Renal cortex interstitium (tissue), 11 donors: Measurements from ENCODE around the gene LHFPL5. TPM values are rescaled to one million over a fixed set of nuclear protein-coding genes. Genes with fewer than 3 reads are reported as not detected.

Source experiments
- DNase-seq, 11 donors: peaks; one replicate each; pipeline ENCODE4 v3.0.0-alpha.2; 2013; ENCODE audit warnings: low read depth in 9 of 11, low spot score in 4 of 11; ENCODE audit errors: extremely low read depth in 1 of 11
- polyA plus RNA-seq, 3 donors: library from polyadenylated mRNA; unstranded; fragments of 120-200 nt; gene quantifications; one replicate each; pipeline ENCODE4 v1.2.1, GENCODE V29; 2013; ENCODE audit not compliant: insufficient read length in 3 of 3

The LHFPL5 gene
- polyA plus RNA-seq, 3 donors = 0.12 to 0.32 TPM; not detected in 1

DNA sequence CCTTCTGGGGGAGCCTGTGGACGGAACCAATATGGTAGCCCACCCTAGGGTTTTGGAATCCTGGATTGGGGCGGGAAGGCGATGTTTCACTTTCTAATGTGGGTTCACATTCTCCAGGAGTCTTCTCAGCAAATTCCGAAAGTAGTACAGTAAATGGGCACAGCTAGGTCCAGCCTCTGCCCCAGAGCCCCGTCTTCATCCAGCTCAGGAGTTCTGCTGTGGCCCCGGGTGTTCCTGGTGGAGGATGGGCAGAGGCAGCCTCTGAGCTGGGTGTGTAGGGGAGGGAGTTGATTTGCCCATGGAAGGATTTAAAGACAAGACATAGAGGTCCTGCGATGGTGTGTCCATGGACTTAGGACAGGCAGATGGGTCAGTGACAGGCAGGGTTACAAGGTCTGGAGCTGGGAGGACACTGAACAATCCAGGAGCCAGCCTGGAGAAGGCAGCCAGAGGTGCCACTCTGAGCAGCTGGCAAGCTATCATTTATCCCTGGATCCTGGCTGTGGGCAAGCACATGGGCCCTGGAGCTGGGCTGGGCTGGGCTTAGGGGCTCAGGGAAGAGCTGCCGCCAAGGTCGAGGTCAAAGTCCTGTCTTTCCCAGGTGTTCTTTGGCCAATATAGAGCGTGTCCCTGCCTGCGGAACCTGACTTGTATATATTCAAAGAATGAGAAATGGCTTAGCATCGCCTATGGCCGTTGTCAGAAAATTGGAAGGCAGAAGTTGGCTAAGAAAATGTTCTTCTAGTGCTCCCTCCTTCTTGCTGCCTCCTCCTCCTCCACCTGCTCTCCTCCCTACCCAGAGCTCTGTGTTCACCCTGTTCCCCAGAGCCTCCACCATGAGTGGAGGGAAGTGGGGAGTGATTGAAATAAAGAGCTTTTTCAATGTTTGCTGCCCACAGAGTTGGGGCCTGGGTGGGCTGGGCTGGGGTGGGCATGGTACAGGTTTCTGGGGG lies 17.6 kb upstream of the LHFPL5 start:
- no peak for DNase-seq

DNA sequence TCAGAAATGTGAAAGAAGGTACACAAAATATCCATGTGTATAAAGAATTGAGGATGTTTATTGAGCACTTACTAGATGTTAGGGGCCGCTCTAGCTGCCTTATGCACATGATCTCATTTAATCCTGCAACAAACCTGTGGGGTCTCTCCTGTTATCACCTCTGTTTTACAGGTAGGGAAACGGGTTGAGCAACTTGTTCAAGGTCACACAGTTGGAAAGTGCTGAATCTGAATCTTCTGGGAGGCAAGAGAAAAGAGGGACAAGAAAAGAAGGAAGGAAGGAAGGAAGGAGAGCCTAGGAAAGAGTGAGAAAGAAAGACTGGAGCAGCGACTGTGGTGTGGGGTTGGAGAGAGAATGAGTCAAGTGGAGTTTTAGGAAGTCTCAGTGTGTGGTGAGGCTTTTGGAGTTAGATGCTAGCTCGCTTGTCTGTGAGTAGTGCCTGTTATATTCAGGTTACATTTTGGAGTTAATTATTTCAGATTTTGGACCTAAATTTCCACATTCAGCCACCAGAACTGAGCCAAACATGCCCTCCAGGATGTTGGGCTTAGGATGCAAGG lies 16.6 kb upstream of the LHFPL5 start:
- DNase-seq = no peak

DNA sequence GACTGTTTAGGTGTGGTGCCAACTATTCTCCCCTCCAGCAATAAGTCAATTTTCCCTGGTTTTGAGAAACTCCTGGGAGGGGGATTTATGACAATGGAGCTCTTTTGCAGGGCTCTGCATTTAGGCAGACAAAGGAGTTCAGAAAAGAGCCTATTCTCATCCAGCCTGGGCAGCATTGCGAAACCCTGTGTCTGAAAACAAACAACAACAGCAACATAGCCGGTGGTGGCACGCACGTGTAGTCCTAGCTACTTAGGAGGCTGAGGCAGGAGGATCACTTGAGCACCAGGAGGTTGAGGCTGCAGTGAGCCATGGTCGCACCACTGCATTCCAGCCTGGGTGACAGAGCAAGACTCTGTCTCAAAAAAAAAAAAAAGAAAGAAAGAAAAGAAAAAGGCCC lies 14.5 kb upstream of the LHFPL5 start:
- no peak for DNase-seq

DNA sequence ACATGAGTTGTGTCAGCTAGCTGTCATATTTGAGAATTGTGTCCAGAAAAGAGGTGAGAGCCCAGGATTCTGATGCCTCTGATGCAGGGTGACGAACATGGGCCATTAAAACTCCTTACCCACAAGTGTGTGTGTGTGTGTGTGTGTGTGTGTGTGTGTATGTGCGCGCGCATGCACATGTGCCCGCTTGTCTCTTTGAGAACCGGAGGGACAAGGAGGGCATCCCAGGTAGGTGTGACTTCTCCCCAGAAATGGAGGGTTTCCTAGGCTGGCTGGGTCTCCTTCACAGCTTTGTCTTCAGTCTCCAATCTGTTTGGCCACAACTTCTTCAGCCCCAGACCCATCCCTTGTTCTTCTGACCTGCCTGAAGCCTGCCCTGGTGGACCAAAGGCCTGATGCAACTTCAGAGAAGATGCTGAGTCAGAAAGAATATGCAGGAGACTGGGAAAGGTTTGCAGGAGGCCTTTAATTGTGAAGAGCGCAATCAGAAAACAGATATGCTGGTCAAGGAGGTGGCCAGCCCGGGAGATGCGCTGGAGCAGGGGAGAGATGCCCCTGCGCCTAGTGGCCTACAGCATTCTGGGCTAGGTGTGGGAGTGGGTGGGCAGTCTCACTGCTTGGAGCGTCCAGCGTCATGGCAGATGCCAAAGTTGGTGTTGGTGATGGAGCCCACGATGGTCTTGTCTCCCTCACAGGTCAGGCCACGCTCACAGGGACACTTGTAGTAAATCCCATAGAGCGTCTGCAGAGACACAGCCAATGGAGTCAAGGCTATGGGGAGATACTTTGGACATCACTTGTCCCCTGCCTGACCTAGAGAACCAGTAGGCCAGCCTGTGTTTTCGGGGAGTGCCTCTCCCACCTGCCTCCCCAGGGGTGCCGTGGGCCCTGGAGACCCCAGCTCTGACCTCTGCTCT lies 10.4 kb upstream of the LHFPL5 start:
- DNase-seq = no peak

DNA sequence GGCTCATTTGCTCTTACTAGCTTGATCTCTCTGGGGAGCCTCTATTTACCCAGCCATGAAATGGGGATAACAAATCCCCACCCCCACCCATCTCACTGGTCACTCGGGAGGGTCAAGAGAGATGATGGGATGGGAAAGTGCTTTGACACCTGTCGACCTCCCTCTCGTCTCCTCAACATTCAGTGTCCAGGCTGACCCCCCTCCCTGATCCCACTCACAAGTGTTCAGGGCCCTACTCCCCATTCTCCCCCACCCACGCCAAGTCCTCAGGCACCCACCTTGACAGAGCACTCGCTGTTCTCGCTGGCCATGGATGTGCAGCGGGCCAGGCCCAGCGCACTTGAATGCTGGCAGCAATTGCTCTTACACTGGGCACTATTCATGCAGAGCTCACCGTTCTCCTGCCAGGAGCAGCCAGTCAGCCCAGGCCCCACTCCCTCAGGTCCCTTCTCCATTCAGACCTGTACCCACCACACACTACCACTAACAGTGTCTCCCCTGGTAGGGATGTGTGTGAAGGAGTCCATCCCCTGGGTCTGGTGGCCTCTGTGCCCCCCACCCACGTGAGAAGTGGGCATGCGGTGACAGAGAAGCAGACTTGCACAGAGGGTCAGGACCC lies 9.6 kb upstream of the LHFPL5 start:
- no peak for DNase-seq

DNA sequence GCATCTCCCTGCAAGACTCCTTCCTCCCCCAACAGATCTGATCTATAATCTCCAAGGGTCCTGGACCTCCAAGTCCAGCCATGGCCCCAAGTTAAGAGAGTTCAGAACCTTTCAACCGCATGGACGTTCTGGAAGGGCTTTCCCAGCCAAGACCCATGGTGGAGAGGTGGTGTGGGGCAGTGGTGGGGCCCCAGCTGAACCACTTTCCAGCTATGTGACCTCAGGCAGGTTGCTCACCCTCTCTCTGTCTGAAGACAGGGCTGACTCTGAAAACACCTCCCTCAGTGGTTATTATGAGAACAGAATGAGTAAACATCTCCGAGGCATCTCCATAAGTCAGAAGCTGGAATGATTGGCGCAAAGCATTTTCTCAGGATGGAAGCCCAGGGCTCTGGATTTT lies 8.9 kb upstream of the LHFPL5 start:
- no peak for DNase-seq

DNA sequence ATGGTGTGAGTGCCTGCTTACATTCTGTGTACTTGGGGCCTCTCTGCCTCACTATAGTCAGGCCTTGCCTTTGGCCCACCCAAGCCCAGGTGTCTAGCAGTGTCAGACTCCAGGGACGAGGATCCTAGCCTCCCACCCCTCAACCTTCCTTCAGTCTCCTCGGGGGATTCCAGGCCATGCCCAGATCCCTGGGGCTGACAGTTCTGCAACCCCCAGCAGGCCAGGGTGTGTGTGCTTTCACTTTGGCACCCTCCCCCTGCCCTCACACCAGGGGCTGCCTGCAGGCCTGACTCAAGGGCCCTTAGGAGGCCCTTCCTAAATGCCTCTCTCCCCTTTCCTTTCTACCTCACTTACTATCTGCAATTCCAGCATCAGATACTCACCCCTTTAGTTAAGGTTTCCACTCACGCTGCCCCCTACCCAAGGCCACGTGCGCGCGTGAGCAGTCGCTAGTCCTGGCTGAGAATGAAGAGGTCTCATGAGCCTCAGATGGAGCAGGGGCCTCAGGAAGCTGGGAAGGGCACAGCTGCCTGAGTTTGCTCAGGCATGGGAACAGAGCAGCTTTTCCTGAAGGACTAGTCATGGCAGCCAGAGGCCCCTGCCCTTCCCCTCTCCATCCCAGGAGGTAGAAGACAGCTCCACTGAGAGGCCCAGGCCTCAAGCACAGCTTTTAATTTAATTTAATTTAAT lies 7.2 kb upstream of the LHFPL5 start:
- no peak for DNase-seq

DNA sequence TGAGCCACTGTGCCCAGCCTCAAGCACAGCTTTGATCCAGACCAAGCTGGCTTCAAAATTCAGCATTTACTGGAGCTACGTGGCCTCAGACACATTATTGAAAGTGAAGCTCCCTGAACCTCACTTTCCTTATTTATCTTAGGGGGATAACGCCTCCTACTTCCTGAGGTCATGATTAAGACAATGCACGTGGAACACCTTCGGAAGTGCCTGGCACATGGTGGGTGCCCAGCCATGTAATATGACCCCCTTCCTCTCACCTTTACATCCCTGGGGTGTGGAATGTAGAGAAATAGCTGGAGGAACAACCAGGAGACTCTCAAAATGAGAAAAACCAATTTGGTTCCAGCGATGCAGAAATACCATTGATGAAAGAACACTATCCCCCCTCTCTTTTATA lies 6.4 kb upstream of the LHFPL5 start:
- no peak for DNase-seq

DNA sequence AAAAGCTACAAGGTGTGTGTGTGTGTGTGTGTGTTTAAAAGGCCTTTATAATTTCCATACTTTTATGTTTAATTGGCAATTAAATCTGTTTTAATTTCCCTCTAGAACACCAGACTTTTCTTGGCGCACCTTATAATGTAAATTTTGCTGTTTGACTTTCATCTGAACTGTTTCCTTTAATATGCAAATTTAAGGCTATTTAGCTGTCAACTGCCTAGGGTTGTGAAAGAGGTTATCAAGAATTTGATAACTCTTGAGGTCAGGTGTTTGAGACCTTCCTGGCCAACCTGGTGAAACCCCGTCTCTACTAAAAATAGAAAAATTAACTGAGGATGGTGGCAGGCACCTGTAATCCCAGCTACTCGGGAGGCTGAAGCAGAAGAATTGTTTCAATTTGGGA lies 4.0 kb upstream of the LHFPL5 start:
- DNase-seq = no peak

DNA sequence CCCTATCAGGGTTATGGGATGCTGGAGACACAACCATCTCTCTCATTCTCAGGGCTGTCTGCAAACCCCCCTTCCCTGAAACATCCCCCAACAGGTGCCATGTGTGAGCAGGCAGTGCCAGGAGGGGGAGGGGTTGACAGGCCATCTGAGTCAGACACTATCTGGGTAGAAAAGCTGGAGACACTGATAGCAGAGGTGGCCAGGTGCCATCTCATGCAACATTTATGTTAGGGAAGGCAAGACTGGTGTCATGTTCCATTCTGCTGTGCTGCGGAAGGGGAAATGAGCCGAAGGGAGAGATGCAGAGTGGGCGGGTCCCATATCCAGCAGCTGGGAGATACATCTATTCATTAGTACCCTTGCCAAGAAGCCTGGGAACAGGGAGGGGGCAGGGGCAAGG lies 3.5 kb downstream of the LHFPL5 start:
- no peak for DNase-seq

DNA sequence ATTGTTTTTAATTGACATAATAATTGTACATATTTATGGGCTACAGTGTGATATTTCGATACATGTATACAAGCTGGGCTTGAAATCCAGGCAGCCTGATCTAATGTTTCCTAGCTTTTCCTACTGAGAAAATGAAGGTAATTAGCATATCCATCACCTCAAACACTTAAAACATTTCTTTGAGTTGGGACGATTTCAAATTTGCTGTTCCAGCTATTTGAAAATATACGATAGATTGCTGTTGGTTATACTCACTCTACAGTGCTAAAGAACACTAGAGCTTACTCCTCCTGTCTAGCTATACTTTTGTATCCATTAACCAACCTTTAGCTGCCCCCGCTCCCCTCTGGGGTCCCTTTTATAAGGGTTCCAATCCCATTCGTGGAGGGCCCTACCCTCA lies 4.7 kb downstream of the LHFPL5 start:
- DNase-seq = no peak

DNA sequence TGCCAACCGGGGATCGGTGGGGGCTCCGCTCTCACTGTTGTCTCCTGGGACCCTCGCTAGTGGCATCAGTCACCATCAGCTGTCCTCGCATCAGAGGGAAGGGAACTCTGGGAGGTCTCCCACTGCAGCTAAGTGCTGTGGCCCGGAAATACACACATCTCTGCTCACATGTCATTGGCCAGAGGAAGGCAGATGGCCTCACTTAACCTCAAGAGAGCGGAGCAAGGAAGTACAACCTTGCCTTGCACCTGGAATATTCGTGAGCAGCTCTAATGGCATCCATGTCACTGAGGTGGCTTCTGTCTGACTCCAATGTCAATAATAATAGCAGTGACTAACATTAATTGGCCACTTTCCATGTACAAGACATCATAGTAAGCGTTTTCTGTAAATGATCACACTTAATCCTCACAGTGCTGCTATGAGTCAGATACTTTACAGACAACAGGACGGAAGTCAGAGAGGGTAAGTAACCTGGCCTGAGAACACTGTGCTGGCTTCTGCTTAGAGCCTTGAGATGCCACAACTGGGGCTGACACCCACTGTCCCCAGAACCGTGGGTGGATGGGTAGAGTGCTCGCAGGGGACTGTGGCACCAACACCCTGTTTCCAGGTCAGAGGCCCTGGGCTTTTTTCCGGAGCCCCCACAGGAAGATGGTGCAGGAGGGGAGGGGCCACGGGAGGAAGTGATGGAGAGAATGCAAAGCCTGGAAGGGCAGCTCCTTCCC lies 6.0 kb downstream of the LHFPL5 start:
- no peak for DNase-seq

DNA sequence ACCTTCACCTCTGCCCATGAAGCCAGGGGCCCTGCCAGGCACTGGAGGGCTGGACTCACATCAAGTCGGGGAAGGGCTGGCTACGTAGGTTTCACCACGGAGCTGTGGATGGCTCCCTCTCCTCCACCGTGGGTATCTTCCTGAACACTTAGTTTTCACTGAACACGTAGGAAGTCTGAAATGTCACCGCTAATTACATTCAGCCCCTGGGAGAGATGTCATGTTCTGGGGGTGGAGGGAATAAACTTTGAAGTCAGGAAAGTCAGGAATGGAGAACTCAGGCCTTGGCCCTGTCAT lies 6.5 kb downstream of the LHFPL5 start:
- no peak for DNase-seq

DNA sequence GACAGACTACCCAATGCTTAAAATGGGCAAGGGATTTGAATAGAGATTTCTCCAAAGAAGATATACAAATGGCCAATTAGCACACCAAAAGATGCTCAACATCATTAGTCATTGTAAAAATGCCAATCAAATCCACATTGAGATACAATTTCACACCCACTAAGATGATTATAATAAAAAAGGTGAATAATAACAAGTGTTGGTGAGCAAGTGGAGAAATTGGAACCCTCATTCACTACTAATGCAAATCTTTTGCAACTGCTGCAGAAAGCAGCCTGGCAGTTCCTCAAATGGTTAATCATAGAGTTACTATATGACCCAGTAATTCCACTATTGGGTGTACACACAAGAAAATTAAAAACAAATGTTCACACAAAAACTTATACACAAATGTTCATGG lies 12.4 kb downstream of the LHFPL5 start:
- DNase-seq = no peak

DNA sequence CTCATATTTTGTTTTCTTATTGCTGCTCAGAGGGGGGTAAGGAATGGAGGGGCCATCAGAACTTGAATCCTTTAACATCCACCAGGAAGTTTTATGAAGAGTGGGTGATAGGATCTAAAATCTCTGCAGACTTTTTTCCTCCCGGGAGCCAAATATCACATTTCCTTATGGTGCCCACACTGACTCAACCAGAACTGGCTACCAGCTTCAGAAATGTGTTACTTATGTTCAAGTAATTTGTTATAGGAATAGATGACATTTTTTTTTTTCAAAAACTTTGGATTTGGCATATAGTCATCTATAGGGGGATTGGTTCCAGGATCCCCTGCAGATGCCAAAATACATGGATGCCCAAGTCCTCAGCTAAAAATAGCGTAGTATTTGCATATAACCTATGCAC lies 18.4 kb downstream of the LHFPL5 start:
- DNase-seq = no peak

DNA sequence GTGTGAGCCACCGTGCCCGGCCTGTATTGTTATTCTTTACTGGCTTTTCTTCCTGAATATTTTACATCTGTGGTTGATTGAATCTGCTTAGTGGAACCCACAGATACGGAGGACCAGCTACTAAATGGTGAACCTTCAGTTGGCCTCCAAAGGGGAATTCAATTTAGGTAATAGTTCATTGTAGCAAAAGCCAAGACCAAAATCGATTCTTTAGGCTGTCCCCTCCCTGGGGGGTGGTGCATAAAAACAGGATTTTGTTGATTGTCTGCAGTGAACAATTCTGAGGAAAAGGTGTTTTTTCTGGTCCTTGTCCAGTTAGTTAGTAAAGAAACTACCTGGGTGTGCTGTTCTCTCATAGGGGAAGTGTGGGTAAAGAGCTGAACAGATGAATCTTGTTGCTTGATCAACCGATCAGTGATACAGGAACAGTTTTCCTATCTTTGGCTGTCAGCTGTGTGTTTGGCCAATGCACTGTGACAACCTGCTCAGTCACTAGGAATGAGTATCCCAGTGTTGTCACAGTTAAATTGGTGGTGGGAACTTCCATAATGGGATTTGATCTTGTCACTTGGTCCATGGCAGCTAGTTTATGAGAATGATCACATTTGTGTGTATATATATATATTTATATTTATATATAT lies 19.5 kb downstream of the LHFPL5 start:
- DNase-seq = no peak

DNA sequence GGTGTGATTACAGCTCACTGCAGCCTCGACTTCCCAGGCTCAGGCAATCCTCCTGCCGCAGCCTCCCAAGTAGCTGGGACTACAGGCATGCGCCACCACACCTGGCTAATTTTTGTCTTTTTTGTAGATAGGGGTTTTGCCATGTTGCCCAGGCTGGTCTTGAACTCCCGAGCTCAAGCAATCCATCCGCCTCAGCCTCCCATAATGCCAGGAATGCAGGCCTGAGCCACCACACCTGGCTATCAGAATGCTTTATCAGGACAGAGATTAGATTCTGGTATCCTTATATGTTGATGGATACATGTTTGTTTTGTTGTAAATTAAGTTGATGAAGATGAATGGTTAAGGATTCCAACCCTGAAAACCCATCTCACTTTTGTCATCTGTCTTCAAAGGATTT lies 24.2 kb downstream of the LHFPL5 start:
- no peak for DNase-seq
